ENCODE results near the gene ZNF570.
A peak's percentile ranks its signal among the peaks of the same experiment; 100 is the strongest.

The ZNF570 gene

DNA sequence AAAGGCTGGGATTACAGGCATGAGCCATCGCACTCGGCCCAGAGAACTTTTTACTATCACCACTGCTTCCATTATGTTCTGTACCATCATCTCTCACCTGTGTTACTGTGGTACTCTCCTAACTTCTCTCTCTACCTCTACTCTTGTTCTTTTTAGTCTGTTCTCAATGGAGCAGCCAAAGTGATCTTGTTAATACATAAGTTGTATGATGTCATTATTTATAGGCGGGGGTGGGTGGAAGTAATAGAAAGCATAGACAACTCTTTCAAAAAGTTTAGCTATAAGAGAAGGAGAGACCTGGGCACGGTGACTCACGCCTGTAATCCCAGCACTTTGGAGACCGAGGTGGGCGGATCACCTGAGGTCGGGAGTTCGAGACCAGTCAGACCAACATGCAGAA lies 3.0 kb downstream of the ZNF570 start:
- DNase-seq (ENCODE audit: low read depth): no peak
- TF ChIP-seq, protein P1, sequence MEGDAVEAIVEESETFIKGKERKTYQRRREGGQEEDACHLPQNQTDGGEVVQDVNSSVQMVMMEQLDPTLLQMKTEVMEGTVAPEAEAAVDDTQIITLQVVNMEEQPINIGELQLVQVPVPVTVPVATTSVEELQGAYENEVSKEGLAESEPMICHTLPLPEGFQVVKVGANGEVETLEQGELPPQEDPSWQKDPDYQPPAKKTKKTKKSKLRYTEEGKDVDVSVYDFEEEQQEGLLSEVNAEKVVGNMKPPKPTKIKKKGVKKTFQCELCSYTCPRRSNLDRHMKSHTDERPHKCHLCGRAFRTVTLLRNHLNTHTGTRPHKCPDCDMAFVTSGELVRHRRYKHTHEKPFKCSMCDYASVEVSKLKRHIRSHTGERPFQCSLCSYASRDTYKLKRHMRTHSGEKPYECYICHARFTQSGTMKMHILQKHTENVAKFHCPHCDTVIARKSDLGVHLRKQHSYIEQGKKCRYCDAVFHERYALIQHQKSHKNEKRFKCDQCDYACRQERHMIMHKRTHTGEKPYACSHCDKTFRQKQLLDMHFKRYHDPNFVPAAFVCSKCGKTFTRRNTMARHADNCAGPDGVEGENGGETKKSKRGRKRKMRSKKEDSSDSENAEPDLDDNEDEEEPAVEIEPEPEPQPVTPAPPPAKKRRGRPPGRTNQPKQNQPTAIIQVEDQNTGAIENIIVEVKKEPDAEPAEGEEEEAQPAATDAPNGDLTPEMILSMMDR (conservative IDR thresholded peaks at IDR 0.05; ENCODE audit: control insufficient read depth, insufficient read depth, low read depth, low read length): no peak
- no peak overlapping the region for H3K4me3 ChIP-seq (ENCODE audit: control insufficient read depth, low read depth, low read length)

DNA sequence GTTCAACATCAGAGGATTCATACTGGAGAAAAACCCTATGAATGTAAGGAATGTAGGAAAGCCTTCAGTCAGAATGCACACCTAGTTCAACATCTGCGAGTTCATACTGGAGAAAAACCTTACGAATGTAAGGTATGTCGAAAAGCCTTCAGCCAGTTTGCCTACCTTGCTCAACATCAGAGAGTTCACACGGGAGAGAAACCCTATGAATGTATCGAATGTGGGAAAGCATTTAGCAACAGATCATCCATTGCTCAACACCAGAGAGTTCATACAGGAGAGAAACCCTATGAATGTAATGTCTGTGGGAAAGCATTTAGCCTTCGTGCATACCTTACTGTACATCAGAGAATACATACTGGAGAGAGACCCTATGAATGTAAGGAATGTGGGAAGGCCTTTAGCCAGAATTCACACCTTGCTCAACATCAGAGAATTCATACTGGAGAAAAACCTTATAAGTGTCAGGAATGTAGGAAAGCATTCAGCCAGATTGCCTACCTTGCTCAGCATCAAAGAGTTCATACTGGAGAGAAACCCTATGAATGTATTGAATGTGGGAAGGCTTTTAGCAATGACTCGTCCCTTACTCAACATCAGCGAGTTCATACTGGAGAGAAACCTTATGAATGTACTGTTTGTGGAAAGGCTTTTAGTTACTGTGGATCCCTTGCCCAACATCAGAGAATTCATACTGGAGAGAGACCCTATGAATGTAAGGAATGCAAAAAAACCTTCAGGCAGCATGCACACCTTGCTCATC lies 15.4 kb downstream of the ZNF570 start:
- H3K4me3 ChIP-seq (ENCODE audit: control insufficient read depth, low read depth, low read length): no peak overlapping the region
- DNase-seq (ENCODE audit: low read depth): no peak
- TF ChIP-seq, protein P1 (conservative IDR thresholded peaks at IDR 0.05; ENCODE audit: control insufficient read depth, insufficient read depth, low read depth, low read length): no peak

DNA sequence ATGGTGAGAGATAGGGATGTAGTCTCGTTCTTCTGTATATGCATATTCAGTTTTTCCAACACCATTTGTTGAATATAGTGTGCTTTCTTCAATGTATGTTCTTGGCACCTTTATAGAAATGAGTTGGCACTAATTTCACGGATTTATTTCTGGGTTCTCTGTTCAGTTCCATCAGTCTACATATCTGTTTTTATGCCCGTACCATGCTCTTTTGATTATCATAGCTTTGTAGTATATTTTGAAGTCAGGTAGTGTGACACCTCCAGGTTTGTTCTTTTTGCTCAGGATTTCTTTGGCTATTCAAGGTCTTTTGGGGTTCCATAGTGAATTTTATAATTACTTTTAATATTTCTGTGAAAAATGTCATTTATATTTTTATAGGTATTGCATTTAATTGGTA lies 23.1 kb downstream of the ZNF570 start:
- no peak overlapping the region for H3K4me3 ChIP-seq (ENCODE audit: control insufficient read depth, low read depth, low read length)
- no peak for DNase-seq (ENCODE audit: low read depth)
- TF ChIP-seq, protein P1 (conservative IDR thresholded peaks at IDR 0.05; ENCODE audit: control insufficient read depth, insufficient read depth, low read depth, low read length): no peak

DNA sequence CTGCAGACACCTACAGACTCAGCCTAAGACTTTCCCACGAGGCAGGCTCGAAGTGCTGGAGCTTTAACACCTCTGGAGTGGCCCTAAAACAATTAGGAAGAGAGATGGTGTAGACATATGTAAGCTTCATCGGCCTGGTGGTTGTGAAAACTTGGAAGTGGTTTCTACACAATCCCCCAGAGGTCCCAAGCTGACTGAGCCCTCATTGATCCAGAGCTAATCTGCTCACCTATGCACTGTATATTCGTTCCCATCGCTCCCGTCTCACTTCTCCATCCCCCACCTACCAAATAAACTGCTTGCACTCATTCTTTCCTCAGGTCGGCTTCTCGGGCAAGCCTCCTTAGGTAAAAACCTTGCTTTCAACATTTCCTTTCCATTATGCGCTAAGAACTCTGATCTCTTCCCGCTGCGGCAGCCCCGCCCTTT lies 36.8 kb downstream of the ZNF570 start:
- no peak for DNase-seq (ENCODE audit: low read depth)
- TF ChIP-seq, protein P1 (conservative IDR thresholded peaks at IDR 0.05; ENCODE audit: control insufficient read depth, insufficient read depth, low read depth, low read length): no peak
- peak overlapping the region; percentile 81 for H3K4me3 ChIP-seq (ENCODE audit: control insufficient read depth, low read depth, low read length)

DNA sequence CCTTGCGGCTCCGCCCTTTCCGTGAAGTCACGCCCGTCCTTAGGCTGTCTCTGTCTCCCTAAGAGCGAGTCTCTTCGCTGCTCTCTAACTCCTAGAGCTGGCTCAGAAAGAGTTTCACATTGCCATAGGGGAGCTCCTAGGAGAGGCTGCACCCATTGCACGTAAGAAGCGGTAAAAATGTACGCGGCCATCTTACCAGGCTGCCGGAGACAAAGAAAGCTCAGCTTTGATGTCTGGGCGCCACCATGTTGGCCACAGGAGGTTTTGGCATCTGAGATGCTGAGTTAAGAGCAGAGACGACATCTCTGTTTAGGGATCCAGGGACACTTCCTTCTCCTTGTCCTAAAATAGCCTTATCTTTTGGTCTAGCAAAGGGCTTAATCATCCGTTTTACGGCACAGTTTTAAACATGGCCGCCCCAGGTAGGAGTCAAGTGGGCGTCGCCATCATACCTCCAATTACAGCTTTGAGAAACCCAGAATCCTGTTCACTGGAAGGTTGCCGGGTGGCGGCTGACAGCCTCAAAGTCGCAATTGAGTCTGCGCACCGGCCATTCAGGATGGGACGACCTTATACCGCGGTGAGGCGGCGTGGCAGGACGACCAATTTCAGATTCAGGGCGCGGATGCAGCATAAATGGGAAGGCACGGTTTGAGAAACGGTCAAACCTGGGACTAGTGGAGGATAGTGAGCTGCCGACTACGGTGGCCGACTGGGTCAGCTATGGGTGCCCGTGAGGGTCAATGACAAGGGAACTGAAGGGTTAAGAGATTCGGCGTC lies 37.4 kb downstream of the ZNF570 start, which contains the start of gene ZNF793:
ZNF793 (plus strand) TSS at position 553 of the 780 bp plus-strand sequence. CDS start 16,501 bp downstream, outside the sequence.
- peak within 1 kb of the TSS; percentile 81 for H3K4me3 ChIP-seq (ENCODE audit: control insufficient read depth, low read depth, low read length)
- TF ChIP-seq, protein P1 (conservative IDR thresholded peaks at IDR 0.05; ENCODE audit: control insufficient read depth, insufficient read depth, low read depth, low read length): no peak
- DNase-seq (ENCODE audit: low read depth): peak; percentile 77

DNA sequence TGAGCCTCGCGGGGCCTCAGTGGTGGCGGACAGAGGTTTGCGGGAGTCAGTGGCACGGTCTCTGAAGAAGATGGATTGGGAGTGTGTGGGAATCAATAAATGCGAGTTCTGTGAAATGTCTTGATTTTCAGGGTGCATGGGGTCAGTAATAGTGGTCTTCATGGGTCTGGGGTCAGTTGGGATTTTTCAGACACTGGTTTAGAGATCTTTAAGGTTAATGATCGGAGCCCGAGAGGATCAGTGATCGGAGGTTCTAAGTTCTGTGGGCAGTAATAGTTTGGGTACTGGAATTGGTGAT lies 38.0 kb downstream of the ZNF570 start:
- TF ChIP-seq, protein P1 (conservative IDR thresholded peaks at IDR 0.05; ENCODE audit: control insufficient read depth, insufficient read depth, low read depth, low read length): no peak
- H3K4me3 ChIP-seq (ENCODE audit: control insufficient read depth, low read depth, low read length): peak overlapping the region; percentile 81
- DNase-seq (ENCODE audit: low read depth): no peak

Data from fibroblast of mammary gland (primary cell).